HG03342 (cell line): ENCODE data around the gene IQGAP2.
"Not testable (repeated sequence)": the region's sequence is repeated elsewhere in the genome, so short reads cannot be mapped to it uniquely, and the experiment has no call there.

Source experiments
- ATAC-seq: cut with Tn5 transposase; IDR thresholded peaks from one replicate; pipeline ENCODE4 v1.9.1; 2021; ENCODE audit warnings: mild to moderate bottlenecking, moderate library complexity; ENCODE audit not compliant: unreplicated experiment

IQGAP2 gene

DNA sequence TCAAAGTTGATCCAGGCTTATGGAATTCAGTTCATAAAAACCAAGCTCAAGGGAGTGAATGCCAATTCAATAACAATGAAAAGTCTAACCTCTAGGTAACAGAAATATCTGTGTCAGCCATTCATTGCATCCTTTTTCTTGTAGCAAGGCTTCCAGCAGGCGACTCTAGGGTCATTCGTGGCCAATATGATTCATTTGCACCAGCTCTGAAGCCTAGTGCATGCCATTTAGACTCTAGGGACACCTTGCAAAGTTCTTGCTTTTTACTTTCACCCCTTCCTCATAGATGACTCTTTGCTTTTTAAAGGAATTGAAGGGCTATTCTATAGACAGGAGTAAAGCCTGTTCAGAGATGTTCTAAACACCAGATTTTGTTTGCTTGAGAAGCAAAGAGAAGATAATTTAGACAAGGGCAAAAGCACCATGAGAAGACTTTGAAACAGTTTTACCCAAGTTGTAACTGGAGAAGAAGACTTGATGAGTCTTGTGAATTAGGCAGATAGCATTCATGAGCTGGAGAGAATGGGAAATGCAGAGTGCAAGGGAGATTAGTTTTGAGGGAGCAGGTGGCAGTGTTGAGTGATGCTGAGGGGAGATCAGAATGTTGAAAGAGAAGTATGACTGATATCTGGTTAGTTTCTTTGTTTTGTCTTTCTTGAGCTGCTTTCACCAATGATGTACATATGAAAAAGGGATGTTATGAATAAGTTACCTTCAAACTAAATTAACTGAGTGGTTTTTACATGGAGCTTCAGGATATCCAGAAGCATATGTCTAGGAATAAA is 125.7 kb downstream of the IQGAP2 start:
- no peak for ATAC-seq

DNA sequence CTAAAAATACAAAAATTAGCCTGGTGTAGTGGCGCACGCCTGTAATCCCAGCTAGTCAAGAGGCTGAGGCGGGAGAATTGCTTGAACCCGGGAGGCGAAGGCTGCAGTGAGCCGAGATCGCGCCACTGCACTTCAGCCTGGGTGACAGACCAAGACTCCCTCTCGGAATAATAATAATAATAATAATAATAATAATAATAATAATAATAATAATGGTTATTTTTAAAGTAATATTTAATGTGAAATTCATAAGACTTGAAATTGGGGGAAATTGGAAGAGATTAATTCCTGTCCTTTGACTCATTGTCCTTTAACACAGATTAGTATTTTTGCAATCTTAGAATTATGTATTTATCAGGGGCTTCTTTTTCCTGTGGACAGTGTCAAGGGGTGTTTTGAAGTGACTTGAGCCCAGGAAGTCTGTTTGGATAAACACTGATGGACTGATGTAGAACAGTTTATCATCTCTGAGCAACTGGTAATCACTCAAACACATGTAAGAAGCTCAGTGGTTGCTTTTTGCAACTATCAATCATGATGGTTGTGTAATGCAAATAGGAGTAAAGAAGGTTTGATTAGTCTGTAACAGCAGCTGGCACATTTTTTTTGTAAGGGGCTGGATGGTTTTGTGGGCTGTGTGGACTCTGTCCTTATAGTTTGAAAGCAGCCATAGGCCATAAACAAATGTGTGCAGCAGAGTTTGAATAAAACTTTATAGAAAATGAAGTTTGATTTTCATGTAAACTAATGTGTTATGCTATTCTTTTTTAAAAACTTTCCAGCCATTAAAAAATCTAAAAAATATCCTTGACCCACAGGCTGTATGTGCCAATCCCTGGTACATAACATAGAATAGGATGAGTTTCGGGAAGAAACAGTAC is 126.6 kb downstream of the IQGAP2 start:
- no peak for ATAC-seq

DNA sequence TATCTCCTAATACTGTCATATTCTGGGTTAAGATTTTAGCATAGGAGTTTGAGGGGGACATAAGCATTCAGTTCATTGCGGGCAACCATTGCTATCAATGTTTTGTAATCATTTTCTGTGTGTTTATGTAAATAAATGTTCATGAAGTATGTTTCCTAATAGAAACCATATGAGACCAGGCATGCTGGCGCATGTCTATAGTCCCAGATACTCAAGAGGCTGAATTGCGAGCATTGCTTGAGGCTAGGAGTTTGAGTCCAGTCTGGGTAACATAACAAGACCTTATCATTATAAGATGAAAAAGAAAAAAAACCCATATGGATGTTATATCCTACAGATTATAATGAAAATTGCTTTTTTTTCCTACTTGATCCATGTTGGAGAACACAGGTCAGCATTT is 129.0 kb downstream of the IQGAP2 start:
- no peak for ATAC-seq

DNA sequence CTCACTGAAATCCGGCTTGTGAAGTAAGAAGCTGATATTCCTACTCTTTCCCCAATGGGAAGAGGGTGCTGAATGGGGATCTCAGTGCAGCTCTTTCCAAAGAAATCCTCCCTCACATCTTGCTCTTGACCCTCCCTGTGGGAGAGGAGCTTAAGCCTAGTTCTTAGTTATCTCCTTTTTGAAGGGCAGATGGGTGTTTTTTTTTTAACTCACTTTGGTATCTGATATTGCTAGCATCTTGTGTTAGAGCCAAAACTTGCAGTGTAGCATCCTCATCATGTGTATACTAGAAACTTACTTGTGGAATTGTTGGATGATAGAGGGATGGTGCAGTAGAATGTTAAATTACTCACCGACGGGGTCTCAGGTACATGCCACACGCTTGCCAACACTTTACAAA is 129.9 kb downstream of the IQGAP2 start:
- no peak for ATAC-seq

DNA sequence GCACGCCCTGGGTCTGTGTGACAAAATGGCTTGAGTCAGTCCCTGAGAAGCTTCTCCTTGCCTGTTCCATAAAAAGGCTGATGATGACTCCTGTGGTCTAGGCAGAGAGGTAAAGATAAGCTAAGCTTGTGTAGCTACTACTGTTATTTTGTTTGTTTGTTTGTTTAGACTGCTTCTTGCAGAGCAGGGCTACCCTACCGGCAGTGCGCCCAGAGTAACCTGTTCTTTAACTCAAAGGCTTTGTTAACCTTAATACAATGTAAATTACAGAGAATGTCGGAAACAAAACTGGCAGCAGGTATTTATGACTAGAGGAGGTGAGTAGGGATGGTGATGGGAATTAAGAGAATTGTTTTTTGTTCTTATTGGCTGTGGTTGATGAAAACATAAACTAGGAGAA is 132.5 kb downstream of the IQGAP2 start:
- no peak for ATAC-seq

DNA sequence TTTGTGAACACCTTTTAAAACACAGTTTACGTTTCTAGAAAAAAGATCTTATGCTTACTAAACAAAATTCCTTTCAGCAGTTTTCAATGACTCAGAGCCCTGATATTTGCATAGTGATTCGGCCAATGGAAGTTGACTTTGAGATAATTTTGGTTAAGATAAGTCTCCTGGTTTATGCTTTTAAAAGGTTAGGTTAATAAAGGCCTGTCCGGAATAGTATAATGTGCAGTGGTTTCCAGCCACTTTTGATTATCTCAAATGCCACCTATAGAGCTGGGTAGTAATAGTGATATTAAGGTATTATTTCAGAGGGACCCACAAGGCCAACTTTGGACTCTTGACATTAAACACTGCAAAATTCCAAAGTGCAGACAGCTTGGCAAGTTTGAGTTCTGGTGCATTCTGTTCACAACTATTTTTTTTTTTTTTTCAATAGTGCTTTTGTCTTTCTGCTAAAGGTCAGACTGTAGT is 134.0 kb downstream of the IQGAP2 start:
- no peak for ATAC-seq

DNA sequence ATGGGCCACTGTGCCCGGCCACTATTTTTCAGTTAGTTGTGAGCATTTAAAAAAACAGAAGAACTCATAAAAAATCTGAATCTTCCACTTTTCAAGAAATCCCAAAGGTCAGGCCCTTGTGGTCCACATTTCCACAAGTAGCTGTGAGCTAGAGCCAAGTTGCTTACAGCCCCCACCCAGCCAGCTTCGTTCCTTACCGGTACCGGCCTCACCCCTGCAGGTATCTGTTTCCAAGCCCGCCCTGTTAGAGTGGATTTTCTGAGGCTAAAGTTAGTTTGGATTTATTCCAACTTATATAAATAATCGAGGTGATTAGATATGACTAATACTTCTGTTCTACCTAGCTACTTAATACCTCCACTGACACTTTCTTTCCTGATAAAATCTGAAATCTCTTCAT is 139.2 kb downstream of the IQGAP2 start:
- ATAC-seq, result no peak

DNA sequence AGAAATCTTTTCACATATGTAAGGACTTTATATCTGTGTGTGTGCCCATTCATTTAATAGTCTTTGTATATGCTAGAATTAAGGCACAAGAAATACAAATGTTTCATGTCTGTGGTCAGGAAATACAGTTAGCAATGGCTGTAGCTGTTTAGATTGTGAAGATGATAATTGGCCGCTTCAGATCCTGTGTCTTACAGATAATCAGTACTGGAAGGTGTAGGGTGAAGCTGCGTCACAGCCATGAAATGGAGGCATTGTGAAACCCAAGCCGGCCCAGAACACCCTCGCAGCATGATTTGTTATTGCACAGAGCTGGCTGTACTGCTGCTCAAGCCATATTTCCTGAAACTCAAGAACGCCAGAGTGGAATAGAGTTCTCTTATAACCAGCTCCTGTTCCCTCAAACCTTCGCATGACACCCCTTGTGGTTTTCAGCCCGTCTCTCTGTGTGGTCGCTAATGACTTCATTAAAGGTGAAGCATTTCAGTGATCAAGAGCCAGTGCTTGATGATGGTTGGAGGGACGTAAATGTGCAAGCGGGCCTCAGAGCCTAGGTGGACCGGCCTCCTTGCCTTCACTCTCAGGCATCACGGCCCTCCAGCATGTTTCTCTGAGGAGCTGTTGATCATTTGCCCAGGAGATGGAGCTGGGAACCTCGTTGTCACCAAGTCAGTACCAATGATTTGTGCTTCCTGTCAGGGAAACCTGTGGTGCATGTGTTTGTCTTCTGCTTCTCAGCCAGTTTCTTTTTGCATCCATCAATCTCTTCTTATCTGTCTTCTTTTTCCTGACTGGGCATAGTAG is 140.0 kb downstream of the IQGAP2 start:
- no peak for ATAC-seq

DNA sequence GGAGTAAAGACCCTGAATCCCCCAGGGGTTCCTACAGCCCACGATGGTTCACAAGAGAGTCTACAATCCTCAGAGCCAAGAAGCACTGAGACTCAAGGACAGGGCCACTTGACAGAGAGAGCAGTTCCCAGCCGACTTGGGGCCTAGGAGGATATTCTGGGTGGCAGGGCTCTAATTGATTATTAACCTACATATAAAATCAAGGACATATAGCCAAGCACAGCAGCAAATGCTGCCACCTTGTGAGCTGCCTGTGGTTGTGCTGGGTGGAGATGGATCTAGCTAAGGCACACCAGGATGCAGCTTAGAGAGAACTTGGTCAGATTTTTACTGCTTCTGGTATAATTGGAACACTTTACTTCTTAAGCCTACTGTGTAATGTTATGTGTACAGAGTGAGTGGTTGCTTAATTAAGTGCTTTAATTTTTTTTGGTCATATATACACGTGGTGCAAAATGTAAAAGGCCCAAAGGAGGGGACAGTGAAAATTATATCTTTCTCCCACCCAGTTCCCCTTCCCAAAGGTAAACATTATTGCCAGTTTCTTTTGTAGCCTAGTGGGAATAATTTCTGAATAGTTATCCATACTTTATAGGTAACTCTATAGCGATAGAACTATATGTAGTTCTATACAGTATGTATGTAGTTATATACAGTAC is 141.3 kb downstream of the IQGAP2 start:
- ATAC-seq, result peak; percentile 30

DNA sequence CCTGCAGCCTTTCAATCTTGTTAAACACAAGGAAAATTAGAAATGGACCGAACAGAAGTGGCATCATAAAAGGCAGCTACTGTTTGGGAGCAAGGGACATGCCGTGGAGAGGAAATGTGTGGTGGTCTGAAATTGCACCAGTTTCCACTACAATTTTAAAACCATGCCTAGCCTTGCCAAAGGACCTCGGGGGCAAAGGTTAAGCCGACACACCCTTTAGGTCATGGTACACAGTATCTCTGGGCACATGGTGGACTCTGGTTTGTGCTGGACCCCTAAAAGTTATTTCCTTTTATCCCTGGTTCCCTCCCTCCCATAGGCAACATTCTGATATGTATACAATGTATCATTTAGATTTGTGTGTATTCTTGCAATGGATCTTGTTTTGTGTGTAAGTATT is 142.1 kb downstream of the IQGAP2 start:
- no peak for ATAC-seq

DNA sequence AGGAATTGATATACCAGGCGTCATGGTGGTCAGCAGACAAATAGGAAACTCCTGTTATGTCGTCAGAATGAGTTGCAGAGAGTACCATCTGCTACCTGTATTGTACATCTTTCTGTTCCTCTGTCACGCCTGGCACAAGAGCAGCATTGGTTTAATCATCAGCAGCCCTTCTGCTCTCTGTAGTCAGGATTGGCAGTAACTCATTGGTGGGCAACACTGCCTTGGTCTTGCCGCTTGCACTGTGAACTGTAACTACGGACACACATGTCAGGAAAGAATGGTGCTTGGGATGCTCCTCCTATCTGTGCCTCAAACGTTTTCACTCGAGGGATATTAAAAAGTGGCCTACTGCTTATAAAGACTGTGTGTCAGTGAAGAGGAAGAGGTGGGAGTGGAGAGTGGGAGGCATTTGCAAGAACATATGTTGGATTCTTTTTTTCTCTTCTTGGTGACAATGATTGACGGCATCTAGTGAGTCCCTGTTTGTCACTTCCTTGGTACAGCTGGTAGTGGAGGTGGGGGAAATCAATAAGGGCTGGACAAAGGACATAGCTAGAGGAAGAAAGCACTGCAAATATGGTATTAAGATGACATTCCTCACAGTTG is 143.5 kb downstream of the IQGAP2 start:
- ATAC-seq, result peak; percentile 33

DNA sequence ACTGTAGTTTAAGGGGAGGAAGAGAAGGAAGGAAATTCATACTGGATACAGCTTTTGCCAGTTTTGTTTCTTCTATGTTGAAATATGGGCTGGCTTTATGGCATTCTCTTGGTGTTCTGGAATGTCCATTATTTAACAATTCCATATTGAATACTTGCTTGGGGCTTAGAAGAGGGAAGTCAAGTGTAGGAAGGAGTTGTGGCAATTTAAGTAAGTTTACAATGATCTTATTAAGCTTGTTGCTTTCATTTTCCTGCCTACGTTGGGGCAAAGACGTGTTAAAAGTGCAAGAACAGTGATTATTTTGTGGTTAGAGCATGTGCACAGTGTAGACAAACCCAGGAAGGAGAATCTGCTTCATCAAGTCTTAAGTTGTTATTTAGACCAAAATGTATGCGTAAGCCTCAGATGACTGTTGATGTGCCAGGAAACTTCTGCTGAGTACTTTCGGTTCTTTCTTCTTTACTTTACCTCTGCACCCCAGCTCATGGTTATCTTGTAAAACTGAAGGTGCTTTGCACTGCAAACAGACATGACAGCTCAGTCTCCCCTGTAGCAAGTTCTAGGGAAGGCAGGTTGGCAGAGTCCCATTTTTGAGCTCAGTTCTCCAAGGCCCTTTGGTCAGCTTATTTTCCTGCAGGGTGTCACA is 144.3 kb downstream of the IQGAP2 start:
- peak; percentile 61 for ATAC-seq

DNA sequence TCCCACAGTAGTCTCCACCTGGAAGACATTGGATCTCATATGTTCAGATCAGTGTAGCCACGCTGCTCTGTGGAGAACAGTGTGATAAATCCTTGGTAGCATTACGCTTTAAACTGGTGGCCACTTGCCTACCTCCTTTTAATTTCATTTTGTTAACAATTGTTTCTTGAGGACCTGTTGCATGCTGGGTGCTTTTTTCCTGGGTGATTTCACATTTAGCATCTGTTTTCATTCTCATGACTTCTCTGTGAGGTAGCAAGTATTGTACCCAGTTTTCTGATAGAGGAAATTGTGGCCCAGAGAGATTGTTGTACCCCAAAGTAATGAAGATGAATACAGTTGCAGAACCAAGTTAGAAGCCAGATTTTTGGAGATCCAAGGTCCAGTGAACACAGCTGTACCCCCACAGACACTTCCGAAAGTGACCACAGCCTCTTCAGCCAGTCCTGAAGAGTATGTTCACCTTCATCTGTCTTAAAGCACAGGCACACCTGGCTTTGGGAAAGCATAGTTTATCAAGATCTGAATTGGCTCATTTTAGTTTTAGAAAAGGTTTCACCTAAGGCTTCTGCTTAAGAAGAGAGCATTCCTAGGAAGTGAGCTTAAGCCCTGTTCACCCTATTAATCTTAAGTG is 144.9 kb downstream of the IQGAP2 start:
- ATAC-seq, result peak; percentile 27

DNA sequence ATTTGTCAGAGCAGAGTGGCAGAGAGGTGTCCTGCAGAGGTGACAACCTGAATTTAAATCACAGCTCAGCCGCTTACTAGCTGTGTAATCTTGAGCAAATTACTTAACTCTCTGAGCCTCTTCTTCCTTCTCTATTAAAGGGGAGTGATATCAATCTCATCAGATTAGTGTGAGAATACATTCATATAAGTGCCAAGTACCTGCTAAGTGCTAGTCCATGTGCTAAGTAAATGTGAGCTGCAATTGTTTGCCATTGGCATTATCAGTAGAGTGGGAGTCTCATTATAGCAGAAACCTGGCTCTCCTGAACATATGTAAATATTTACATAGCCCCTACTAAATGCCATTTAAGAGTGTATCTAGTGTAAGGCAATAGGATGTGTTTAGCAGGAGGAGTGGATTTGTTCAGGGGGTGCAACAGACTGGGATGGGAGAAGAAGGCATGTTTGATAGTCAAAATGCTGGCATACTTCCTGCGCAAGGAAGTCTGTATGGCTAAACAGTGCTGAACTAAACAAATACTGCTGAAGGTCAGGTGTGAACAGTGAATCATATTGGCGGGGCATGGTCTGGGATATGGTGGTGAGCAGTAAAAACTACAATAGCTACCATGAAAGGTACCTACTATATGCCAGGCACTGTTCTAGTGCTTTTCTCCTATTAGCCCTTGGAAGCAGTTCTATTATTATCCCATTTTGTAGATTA is 145.6 kb downstream of the IQGAP2 start:
- no peak for ATAC-seq

DNA sequence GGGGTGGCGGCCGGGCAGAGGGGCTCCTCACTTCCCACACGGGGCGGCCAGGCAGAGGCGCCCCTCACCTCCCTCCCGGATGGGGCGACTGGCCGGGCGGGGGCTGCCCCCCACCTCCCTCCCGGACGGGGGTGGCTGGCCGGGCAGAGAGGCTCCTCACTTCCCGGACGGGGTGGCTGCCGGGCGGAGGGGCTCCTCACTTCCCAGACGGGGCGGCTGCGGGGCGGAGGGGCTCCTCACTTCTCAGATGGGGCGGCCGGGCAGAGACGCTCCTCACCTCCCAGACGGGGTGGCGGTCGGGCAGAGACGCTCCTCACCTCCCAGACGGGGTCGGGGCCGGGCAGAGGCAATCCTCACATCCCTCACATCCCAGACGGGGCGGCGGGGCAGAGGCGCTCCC is 147.8 kb downstream of the IQGAP2 start:
- ATAC-seq, result not testable (repeated sequence)

DNA sequence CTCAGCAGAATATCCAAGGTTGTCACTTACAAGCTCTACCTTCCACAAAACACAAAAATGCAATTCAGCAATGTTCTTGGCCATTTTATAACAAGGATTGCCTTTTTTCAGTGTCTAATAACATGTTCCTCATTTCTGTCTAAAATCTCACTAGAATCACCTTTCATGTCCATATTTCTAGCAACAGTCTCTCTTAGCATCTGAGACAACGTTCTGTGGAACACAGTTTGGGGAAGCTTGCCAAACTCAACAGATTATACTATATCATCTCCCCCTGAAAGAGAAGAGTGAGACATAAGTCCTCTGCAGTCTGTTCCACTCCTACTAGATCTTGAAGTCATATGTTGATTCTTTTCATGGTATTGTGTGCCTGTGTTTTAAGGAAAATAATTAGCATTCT is 149.5 kb downstream of the IQGAP2 start:
- no peak for ATAC-seq

DNA sequence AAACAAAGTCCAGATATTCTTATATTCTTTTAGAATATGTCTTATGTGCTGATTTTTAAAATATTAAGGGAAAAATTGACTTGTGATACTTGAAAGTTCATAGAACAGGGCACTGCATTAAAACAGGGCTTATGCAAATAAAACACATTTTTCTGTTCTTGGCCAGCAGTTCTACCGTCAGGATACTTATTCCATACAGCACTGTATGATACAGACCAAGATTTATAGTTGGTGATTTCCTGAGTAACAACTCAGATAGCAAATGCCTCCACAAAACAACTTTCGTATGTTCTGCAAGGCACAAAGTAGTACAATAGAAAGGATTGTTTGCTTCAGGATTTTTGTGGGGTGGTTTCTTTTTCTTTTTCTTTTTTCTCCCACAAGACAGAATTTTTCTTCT is 150.2 kb downstream of the IQGAP2 start:
- no peak for ATAC-seq

DNA sequence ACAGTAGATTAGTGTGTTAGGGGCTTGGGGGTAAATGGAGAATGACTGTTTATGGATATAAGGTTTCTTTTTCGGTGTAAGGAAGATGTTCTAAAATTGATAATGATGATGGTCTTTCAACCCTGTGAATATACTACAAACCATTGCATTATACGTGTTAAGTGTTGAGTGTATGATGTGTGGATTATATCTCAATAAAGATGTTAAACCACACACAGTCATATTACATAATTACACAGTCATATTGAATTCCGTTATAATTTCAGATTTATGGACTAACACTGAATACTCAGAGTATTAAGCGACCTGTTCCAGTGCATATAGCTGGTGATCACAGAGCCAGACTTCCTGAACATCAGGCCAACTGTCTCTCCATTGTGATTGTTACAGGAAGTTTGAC is 152.0 kb downstream of the IQGAP2 start:
- ATAC-seq, result no peak

DNA sequence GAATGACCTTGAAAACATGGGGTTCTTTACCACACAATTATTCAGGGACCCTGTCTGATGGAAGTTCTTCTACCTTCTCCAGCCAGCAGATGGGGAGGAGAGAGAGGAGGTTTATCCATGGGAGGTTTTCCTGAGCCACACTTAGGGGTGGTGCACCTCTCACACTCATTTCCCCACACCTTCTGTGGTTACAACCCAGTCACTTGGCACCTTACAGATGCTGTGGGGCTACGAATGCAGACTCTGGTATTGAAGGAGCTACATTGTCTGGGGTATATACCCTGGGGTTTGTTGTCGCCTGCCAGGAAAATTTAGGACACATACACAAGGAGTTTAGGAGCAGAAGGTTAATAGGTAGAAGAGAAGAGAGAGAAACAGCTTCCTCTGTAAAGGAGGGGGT is 152.6 kb downstream of the IQGAP2 start:
- ATAC-seq, result no peak
